Spleen (tissue), 11 donors: ENCODE data around the gene MATR3. TPM values are rescaled to one million over a fixed set of nuclear protein-coding genes. Genes with fewer than 3 reads are reported as not detected.
A peak's percentile ranks its signal among the peaks of the same experiment; 100 is the strongest.

Source experiments
- DNase-seq: peaks from one replicate; pipeline ENCODE4 v3.0.0-alpha.2; 2020
- H3K27ac ChIP-seq, 8 donors: fragments of 200-600 bp; sonication (generic) in 7 of 8; 1 replicate in 4 of 8; 2 replicates in 4 of 8; pipeline versions ENCODE4 v1.5.0 to v1.8.0; 2016 to 2021; ENCODE audit warnings: inconsistent platforms in 4 of 8, mild to moderate bottlenecking in 4 of 8, moderate library complexity in 1 of 8
- H3K27me3 ChIP-seq, 7 donors: fragments of 200-600 bp; sonication (generic) in 6 of 7; replicated peaks in 1 of 7; 1 replicate in 4 of 7; 2 replicates in 3 of 7; pipeline versions ENCODE4 v1.5.0 to v1.8.0; 2016 to 2021; ENCODE audit warnings: inconsistent platforms in 3 of 7, mild to moderate bottlenecking in 1 of 7
- H3K36me3 ChIP-seq, 6 donors: fragments of 200-600 bp; sonication (generic) in 5 of 6; 1 replicate in 4 of 6; 2 replicates in 2 of 6; pipeline versions ENCODE4 v1.5.0 to v1.8.0; 2016 to 2021; ENCODE audit warnings: inconsistent platforms in 2 of 6
- H3K4me1 ChIP-seq, 6 donors: fragments of 200-600 bp; sonication (generic) in 5 of 6; 1 replicate in 3 of 6; 2 replicates in 3 of 6; pipeline versions ENCODE4 v1.5.0 to v1.8.0; 2016 to 2021; ENCODE audit warnings: inconsistent platforms in 3 of 6
- H3K4me3 ChIP-seq, 8 donors: fragments of 200-600 bp; sonication (generic) in 7 of 8; 1 replicate in 4 of 8; 2 replicates in 4 of 8; pipeline versions ENCODE4 v1.5.0 to v1.8.0; 2016 to 2021; ENCODE audit warnings: inconsistent platforms in 4 of 8, mild to moderate bottlenecking in 4 of 8, moderate library complexity in 2 of 8
- H3K9me3 ChIP-seq, 8 donors: fragments of 200-600 bp; sonication (generic) in 7 of 8; 1 replicate in 4 of 8; 2 replicates in 4 of 8; pipeline versions ENCODE4 v1.5.0 to v1.8.0; 2016 to 2021; ENCODE audit warnings: inconsistent platforms in 4 of 8
- CTCF ChIP-seq, 11 experiments: fragments of 200-600 bp in 7 of 11; fragments of 450-650 bp in 4 of 11; sonication (generic) in 4 of 11; IDR thresholded peaks in 8 of 11; conservative IDR thresholded peaks in 3 of 11; 1 replicate in 7 of 11; 2 replicates in 4 of 11; pipeline versions ENCODE4 v1.4.0 to v1.8.0; 2016 to 2021; ENCODE audit warnings: antibody characterized with exemption in 11 of 11, inconsistent platforms in 4 of 11, mild to moderate bottlenecking in 1 of 11
- POLR2A ChIP-seq, 3 donors: fragments of 450-650 bp; IDR thresholded peaks; one replicate each; pipeline ENCODE4 v1.5.1; 2017; ENCODE audit warnings: antibody characterized with exemption in 3 of 3, mild to moderate bottlenecking in 1 of 3
- POLR2AphosphoS5 ChIP-seq, 3 donors: sonication (generic); formaldehyde crosslinking; IDR thresholded peaks; one replicate each; pipeline ENCODE4 v1.5.1; 2017; ENCODE audit warnings: antibody characterized with exemption in 3 of 3
- WGBS, 5 donors: extraction: QIAGEN DNeasy Blood & Tissue Kit in 3 of 5; methylation state at CpG; one replicate each; pipeline versions ENCODE4 v1.1.5 to v1.1.7; 2013 to 2018; 5-methylcytosine and 5-hydroxymethylcytosine counted together
- intact Hi-C: fragments of 100-400 bp; cut with DNase I; formaldehyde crosslinking; loops from one replicate; pipeline ENCODE4 v1.15.0; 2023; ENCODE audit warnings: low total_unique reads
- polyA plus RNA-seq, 3 donors: library from polyadenylated mRNA; stranded (reverse); fragments of 200-250 nt; gene quantifications; one replicate each; pipeline ENCODE4 v1.2.1, GENCODE V29; 2013
- total RNA-seq, 7 donors: library from RNA; depleted of rRNA in 3 of 7; stranded (reverse); fragments of >200 nt in 3 of 7; fragmentation: NEBNext Ultra II Directional in 4 of 7; extraction: Animal tissue kit (Norgen Biotek cat#: 25700) in 4 of 7; gene quantifications; one replicate each; pipeline versions ENCODE4 v1.1.0 to v1.2.1, GENCODE V29; 2016 to 2021
- donor health status: healthy with polysubstance abuse.
- donor health status: DM: no; HTN: no; CAD: no; lungs with moderate emphysema.
- donor health status: DM: no; HTN: no; CAD: no.
- donor health status: Bipolar disorder and iron deficiency.
- donor health status: healthy.
- donor health status: DM: no; HTN: no; CAD: no.
- donor health status: DM: yes; HTN: yes; CAD: no.

The MATR3 gene
- total and polyA plus RNA-seq, 10 donors: 114 to 251 (median 206) TPM

GRCh38 chr5:139276426-139276825 lies 17.1 kb upstream of the MATR3 start:
- H3K27ac ChIP-seq: no peak overlapping the region
- H3K36me3 ChIP-seq: peaks cover 0 to 47% (median 25%) of the 10 kb centered on the region in 6 donors
- no peak for DNase-seq
- H3K9me3 ChIP-seq: no peaks in the 10 kb centered on the region
- 69 to 80% (median 75%) methylated on average over 2 of the region's 2 CpGs for WGBS, 5 donors
- H3K27me3 ChIP-seq: no peaks in the 10 kb centered on the region
- TF ChIP-seq CTCF (IDR thresholded peaks at IDR 0.05 in 8 of 11, conservative IDR thresholded peaks at IDR 0.05 in 3 of 11) (no peak), POLR2A (IDR thresholded peaks at IDR 0.05) (no peak)
- peaks cover 19 to 68% (median 46%) of the 10 kb centered on the region in 6 donors for H3K4me1 ChIP-seq
- intact Hi-C loops: no loop called here
- no peak overlapping the region for H3K4me3 ChIP-seq

- Histone ChIP-seq H3K4me3 (no peak overlapping the region), H3K4me1 (peaks cover 17 to 63% (median 43%) of the 10 kb centered on the region in 6 donors), H3K27ac (peak overlapping the region in 1 of 8 donors; percentile 1), H3K36me3 (peaks cover 0 to 54% (median 25%) of the 10 kb centered on the region in 6 donors), H3K9me3 (no peaks in the 10 kb centered on the region), H3K27me3 (no peaks in the 10 kb centered on the region)
- DNase-seq: no peak
- WGBS, 5 donors: 59 to 79% (median 63%) methylated on average over 5 of the region's 5 CpGs
- no peak for TF ChIP-seq POLR2A (IDR thresholded peaks at IDR 0.05)
- no peak for TF ChIP-seq CTCF (IDR thresholded peaks at IDR 0.05 in 8 of 11, conservative IDR thresholded peaks at IDR 0.05 in 3 of 11)
- no peak for TF ChIP-seq POLR2AphosphoS5 (IDR thresholded peaks at IDR 0.05)
- intact Hi-C loops: no loop called here
Observed at GRCh38 chr5:139277171-139277570, 16.4 kb upstream of the MATR3 start.

- Histone ChIP-seq H3K27me3 (no peaks in the 10 kb centered on the region), H3K36me3 (peaks cover 0 to 70% (median 35%) of the 10 kb centered on the region in 6 donors), H3K27ac (no peak overlapping the region), H3K9me3 (no peaks in the 10 kb centered on the region), H3K4me1 (peaks cover 6 to 48% (median 29%) of the 10 kb centered on the region in 6 donors), H3K4me3 (no peak overlapping the region)
- no peak for DNase-seq
- TF ChIP-seq CTCF (IDR thresholded peaks at IDR 0.05 in 8 of 11, conservative IDR thresholded peaks at IDR 0.05 in 3 of 11) (no peak), POLR2A (IDR thresholded peaks at IDR 0.05) (no peak), POLR2AphosphoS5 (IDR thresholded peaks at IDR 0.05) (no peak)
- 83 to 95% (median 91%) methylated on average over 6 of the region's 6 CpGs for WGBS, 5 donors
- intact Hi-C loops: no loop called here
Observed at GRCh38 chr5:139278540-139279274, 14.8 kb upstream of the MATR3 start.

GRCh38 chr5:139282197-139282557 lies 11.4 kb upstream of the MATR3 start:
- peaks cover 0 to 93% (median 47%) of the 10 kb centered on the region in 6 donors for H3K36me3 ChIP-seq
- no peak overlapping the region for H3K27ac ChIP-seq
- DNase-seq: no peak
- no peak overlapping the region for H3K4me3 ChIP-seq
- peaks cover 0 to 5% (median 0%) of the 10 kb centered on the region in 8 donors for H3K9me3 ChIP-seq
- peaks cover 0 to 13% (median 1%) of the 10 kb centered on the region in 6 donors for H3K4me1 ChIP-seq
- no peaks in the 10 kb centered on the region for H3K27me3 ChIP-seq
- TF ChIP-seq POLR2AphosphoS5 (IDR thresholded peaks at IDR 0.05) (no peak), POLR2A (IDR thresholded peaks at IDR 0.05) (no peak), CTCF (IDR thresholded peaks at IDR 0.05 in 8 of 11, conservative IDR thresholded peaks at IDR 0.05 in 3 of 11) (no peak)
- intact Hi-C loops: no loop called here
